Uterus (tissue), 4 donors: ENCODE data around the gene KIF26B. TPM values are rescaled to one million over a fixed set of nuclear protein-coding genes. Genes with fewer than 3 reads are reported as not detected.
"Not testable (repeated sequence)": the region's sequence is repeated elsewhere in the genome, so short reads cannot be mapped to it uniquely, and the experiment has no call there.

Experiments
- DNase-seq, 2 donors: peaks; one replicate each; pipeline ENCODE4 v3.0.0-alpha.2; 2019 to 2020
- H3K27ac ChIP-seq, 2 donors: fragments of 200-600 bp; sonication (generic); 1 replicate in 1 of 2; 2 replicates in 1 of 2; pipeline ENCODE4 v1.5.1; 2016 to 2018
- H3K27me3 ChIP-seq, 2 donors: fragments of 200-600 bp; sonication (generic); one replicate each; pipeline ENCODE4 v1.5.1; 2018 to 2019; ENCODE audit warnings: control low read depth in 1 of 2
- H3K36me3 ChIP-seq, 2 donors: fragments of 200-600 bp; sonication (generic); one replicate each; pipeline ENCODE4 v1.5.1; 2019; ENCODE audit warnings: control low read depth in 1 of 2
- H3K4me1 ChIP-seq, 2 donors: fragments of 200-600 bp; sonication (generic); one replicate each; pipeline ENCODE4 v1.5.1; 2018 to 2019; ENCODE audit warnings: control low read depth in 1 of 2
- H3K4me3 ChIP-seq, 2 donors: fragments of 200-600 bp; sonication (generic); 1 replicate in 1 of 2; 2 replicates in 1 of 2; pipeline ENCODE4 v1.5.1; 2018 to 2019; ENCODE audit warnings: mild to moderate bottlenecking in 1 of 2
- H3K9me3 ChIP-seq, 2 donors: fragments of 200-600 bp; sonication (generic); one replicate each; pipeline ENCODE4 v1.5.1; 2019; ENCODE audit warnings: control low read depth in 1 of 2
- CTCF ChIP-seq, 4 experiments: fragments of 200-600 bp in 2 of 4; fragments of 450-650 bp in 2 of 4; sonication (generic) in 2 of 4; IDR thresholded peaks; one replicate each; pipeline ENCODE4 v1.5.1; 2016 to 2019; ENCODE audit warnings: antibody characterized with exemption in 4 of 4, mild to moderate bottlenecking in 2 of 4, moderate library complexity in 1 of 4
- POLR2A ChIP-seq, 2 donors: fragments of 450-650 bp; IDR thresholded peaks; one replicate each; pipeline ENCODE4 v1.6.1; 2016; ENCODE audit warnings: antibody characterized with exemption in 2 of 2, mild to moderate bottlenecking in 1 of 2, moderate library complexity in 1 of 2
- intact Hi-C: fragments of 100-400 bp; cut with DNase I; formaldehyde crosslinking; loops from one replicate; pipeline ENCODE4 v1.15.1; 2023; ENCODE audit warnings: low total_unique reads
- total RNA-seq, 4 donors: library from RNA; depleted of rRNA in 3 of 4; stranded (reverse); fragments of >200 nt in 3 of 4; gene quantifications; one replicate each; pipeline versions ENCODE4 v1.1.0 to v1.2.4, GENCODE V29; 2014 to 2023
- donor health status: DM: yes; HTN: yes; CAD: no.

KIF26B gene
- total RNA-seq, 4 donors from 2014 or later: 0.27 to 17.4 (median 1.3) TPM; not detected in 1

DNA sequence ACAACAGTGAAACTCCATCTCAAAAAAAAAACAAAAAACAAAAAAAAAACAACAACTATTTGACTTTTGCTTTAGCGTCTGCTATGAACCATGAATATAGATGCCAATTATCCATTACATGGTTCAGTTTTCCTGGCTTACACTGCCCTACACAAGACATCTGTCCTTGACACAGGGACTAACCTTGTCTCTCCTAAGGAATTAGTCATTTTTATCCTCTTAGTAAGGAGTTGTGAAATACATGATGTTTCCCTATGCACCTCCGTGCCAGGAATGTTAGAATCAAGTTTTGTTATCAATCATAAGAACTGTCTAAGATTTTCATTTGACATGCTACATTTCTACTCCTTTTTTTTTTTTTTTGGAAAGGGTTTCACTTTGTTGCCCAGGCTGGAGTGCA is 241.8 kb downstream of the KIF26B start:
- no peaks in the 10 kb centered on the region for H3K4me1 ChIP-seq
- intact Hi-C loops: no loop called here
- no peaks in the 10 kb centered on the region for H3K27me3 ChIP-seq
- no peak overlapping the region for H3K4me3 ChIP-seq
- H3K27ac ChIP-seq: no peak overlapping the region
- no peaks in the 10 kb centered on the region for H3K36me3 ChIP-seq
- TF ChIP-seq CTCF (IDR thresholded peaks at IDR 0.05): no peak
- TF ChIP-seq POLR2A (IDR thresholded peaks at IDR 0.05): no peak
- DNase-seq: no peak
- no peaks in the 10 kb centered on the region for H3K9me3 ChIP-seq

DNA sequence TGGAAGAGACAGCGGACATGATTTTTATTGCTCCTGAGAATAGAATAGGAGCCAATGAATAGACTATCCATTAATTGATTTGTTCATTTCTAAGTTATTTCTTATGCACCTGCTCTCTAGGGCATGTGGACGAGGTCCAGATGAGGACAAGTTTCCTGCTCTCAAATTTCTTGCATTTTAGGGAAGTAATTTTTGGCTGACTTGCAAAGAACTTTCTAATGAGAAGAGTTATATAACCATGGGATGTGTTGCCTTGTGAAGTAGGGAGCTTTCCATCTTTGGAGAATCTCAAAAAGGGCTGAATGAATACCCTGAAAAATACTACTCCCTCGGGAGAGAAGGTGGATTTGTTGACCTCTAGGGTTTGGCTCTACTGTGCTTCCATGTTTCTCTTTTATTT is 243.0 kb downstream of the KIF26B start:
- Histone ChIP-seq H3K4me1 (no peaks in the 10 kb centered on the region), H3K27me3 (no peaks in the 10 kb centered on the region), H3K36me3 (no peaks in the 10 kb centered on the region), H3K4me3 (no peak overlapping the region), H3K27ac (no peak overlapping the region), H3K9me3 (no peaks in the 10 kb centered on the region)
- intact Hi-C loops: no loop called here
- no peak for DNase-seq
- TF ChIP-seq POLR2A (IDR thresholded peaks at IDR 0.05): no peak

DNA sequence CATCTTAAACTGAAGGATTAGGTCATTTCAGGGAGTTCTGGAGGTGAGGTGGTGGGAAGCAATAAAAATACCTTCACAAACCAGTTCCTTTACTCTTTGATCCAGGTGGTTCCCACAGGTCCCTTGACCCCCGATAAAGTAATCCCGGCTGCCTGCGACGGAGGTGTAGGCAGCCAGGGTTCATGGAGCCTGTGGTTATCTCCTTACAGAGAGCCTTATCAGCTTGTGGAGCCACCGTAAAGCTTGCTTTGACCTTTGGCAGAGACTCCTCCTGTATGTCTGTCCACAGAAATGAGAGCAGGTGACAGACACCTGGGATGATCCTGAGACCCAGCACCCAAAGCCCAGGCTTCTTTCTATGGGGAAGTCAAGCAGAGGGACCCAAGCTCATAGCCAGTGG is 243.4 kb downstream of the KIF26B start:
- DNase-seq: no peak
- no peak overlapping the region for H3K4me3 ChIP-seq
- H3K27me3 ChIP-seq: no peaks in the 10 kb centered on the region
- H3K4me1 ChIP-seq: no peaks in the 10 kb centered on the region
- H3K36me3 ChIP-seq: no peaks in the 10 kb centered on the region
- TF ChIP-seq CTCF (IDR thresholded peaks at IDR 0.05) (no peak), POLR2A (IDR thresholded peaks at IDR 0.05) (no peak)
- intact Hi-C loops: no loop called here
- H3K9me3 ChIP-seq: no peaks in the 10 kb centered on the region
- H3K27ac ChIP-seq: no peak overlapping the region

GRCh38 chr1:245401881-245402587 is 247.2 kb downstream of the KIF26B start:
- no peak overlapping the region for H3K4me3 ChIP-seq
- no peak for DNase-seq
- H3K36me3 ChIP-seq: no peaks in the 10 kb centered on the region
- H3K27ac ChIP-seq: no peak overlapping the region
- H3K9me3 ChIP-seq: no peaks in the 10 kb centered on the region
- no peaks in the 10 kb centered on the region for H3K4me1 ChIP-seq
- intact Hi-C loops: no loop called here
- no peak for TF ChIP-seq CTCF (IDR thresholded peaks at IDR 0.05)
- TF ChIP-seq POLR2A (IDR thresholded peaks at IDR 0.05): no peak
- no peaks in the 10 kb centered on the region for H3K27me3 ChIP-seq

GRCh38 chr1:245402998-245403397 is 248.2 kb downstream of the KIF26B start:
- H3K4me3 ChIP-seq, intact Hi-C loops, H3K27ac ChIP-seq, DNase-seq, H3K9me3 ChIP-seq, H3K36me3 ChIP-seq, H3K27me3 ChIP-seq, H3K4me1 ChIP-seq: not testable (repeated sequence)

- Histone ChIP-seq H3K27me3 (no peaks in the 10 kb centered on the region), H3K9me3 (no peaks in the 10 kb centered on the region), H3K4me1 (peaks cover 0 to 5% of the 10 kb centered on the region in 2 donors), H3K4me3 (no peak overlapping the region), H3K27ac (no peak overlapping the region), H3K36me3 (no peaks in the 10 kb centered on the region)
- TF ChIP-seq POLR2A (IDR thresholded peaks at IDR 0.05): no peak
- no peak for TF ChIP-seq CTCF (IDR thresholded peaks at IDR 0.05)
- intact Hi-C loops: no loop called here
- DNase-seq: no peak
Measured at GRCh38 chr1:245404527-245404926, 249.7 kb downstream of the KIF26B start.
